Neural progenitor cell (in vitro differentiated cells): ENCODE results near the gene ETFB.

ENCODE experiments used
- EZH2 ChIP-seq: fragments of 200-600 bp; sonication (generic); IDR thresholded peaks from 2 replicates; pipeline ENCODE4 v1.6.1; 2017; ENCODE audit warnings: antibody characterized with exemption, mild to moderate bottlenecking, moderate library complexity
- TF ChIP-seq, protein P1 (sequence below): fragments of 200-600 bp; sonication (generic); IDR thresholded peaks from 2 replicates; pipeline ENCODE4 v1.5.1; 2017; ENCODE audit warnings: antibody characterized with exemption, mild to moderate bottlenecking

- TF ChIP-seq, protein P1, sequence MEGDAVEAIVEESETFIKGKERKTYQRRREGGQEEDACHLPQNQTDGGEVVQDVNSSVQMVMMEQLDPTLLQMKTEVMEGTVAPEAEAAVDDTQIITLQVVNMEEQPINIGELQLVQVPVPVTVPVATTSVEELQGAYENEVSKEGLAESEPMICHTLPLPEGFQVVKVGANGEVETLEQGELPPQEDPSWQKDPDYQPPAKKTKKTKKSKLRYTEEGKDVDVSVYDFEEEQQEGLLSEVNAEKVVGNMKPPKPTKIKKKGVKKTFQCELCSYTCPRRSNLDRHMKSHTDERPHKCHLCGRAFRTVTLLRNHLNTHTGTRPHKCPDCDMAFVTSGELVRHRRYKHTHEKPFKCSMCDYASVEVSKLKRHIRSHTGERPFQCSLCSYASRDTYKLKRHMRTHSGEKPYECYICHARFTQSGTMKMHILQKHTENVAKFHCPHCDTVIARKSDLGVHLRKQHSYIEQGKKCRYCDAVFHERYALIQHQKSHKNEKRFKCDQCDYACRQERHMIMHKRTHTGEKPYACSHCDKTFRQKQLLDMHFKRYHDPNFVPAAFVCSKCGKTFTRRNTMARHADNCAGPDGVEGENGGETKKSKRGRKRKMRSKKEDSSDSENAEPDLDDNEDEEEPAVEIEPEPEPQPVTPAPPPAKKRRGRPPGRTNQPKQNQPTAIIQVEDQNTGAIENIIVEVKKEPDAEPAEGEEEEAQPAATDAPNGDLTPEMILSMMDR = no peak
- no peak for TF ChIP-seq EZH2
Measured at GRCh38 chr19:51375504-51376221, 9.5 kb upstream of the ETFB start.
